ENCODE data around the gene PEAK1. TPM values are rescaled to one million over a fixed set of nuclear protein-coding genes. Genes with fewer than 3 reads are reported as not detected.

PEAK1 gene
- polyA plus RNA-seq, 4 donors, result 26.6 to 30.6 (median 28.6) TPM

DNA sequence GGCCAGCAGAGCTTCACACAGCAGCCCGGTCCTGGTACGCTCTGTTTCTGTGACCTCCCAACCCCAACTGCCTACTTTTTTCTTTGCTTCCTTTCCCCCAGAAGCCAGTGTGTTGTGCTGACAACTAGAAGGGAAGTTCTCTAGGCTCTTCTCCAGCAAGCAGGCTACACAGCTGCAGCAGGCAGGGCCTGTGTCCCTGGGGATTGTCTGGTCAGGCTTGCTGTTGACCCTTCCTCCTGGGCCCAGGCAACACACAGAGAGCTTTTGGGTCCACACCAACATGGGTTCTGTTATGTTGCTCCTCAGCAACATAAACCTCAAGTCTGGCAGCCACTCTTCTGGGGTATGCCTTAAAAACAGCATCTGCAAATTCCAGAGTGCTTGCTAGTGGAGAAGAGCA lies 312.8 kb downstream of the PEAK1 start:
- DNase-seq (ENCODE audit: low read depth in 4 of 4, low spot score in 3 of 4), result no peak

DNA sequence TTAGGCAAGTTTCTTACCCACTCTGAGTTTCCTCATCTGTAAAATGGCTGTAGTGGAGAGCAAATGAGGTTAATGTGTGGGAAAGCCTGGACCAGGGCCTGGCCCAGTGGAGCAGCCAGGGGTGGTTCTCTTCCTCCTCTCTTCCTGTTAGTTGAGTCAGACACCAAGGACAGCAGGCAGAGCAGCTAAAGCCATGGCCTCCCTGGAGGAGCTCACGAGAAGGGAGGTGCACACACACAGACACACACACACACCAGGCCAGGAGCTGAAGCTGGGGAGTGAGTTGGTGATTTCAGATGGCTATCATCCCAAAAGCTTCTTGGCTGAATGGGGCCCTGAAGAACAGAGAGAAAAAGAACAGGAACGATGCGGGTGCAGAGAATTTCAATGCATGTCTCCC lies 315.7 kb downstream of the PEAK1 start:
- DNase-seq (ENCODE audit: low read depth in 4 of 4, low spot score in 3 of 4), result no peak

DNA sequence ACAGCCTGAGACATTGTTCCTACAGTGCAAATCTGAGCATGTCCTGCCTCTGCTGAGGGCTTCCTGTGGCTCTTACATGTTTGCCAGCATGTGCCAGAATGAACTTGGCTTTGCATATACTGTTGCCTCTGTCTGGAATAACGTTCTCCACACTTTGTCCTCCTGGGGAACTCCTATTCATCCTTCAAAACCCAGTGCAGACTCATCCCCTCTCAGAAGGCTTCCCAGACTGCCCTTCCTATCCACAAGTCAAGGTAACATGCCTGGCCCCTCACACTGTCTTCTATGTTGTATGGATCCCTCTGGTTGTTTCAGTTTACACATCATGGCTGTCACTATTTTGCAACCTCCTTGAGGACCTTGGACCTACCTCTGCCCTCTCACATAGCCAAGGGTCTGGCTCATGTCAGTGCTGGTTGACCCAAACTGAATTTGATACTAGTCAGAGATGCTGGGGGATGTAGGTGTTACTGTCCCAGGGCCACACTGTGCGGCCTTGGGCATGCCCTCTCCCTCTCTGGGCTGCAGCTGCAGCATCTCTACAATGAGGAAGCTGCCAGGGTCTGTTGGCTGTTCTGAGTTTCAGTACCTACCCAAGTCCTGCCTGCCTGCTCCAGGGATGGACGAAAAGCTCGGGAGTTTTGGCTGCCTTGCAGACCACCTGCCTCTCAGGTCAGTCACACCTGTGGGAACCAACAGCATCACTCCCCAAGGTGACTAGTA lies 320.0 kb downstream of the PEAK1 start:
- DNase-seq (ENCODE audit: low read depth in 4 of 4, low spot score in 3 of 4), result no peak

DNA sequence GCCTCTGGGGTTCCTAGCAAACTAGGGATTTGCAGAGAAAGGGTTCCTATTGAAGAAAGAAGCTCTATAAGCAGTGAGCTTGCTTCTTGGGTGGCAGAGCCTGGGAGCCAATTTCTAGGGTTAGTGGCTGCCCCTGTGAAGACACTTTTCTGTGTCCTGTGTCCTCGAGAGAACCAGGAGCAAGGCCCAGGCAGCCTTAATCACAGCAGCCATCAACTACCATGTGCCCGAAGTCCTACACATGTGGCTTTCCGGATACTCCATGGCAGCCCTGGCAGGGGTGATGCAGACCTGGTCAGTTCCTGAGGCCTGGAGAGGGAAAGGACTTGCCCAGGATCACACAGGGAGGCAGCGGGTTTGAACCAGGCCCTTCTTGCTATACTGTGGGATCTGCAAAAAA lies 321.3 kb downstream of the PEAK1 start:
- DNase-seq (ENCODE audit: low read depth in 4 of 4, low spot score in 3 of 4), result no peak

GRCh38 chr15:77097921-77098320 lies 322.0 kb downstream of the PEAK1 start:
- no peak for DNase-seq (ENCODE audit: low read depth in 4 of 4, low spot score in 3 of 4)

GRCh38 chr15:77097248-77097721 lies 322.6 kb downstream of the PEAK1 start:
- no peak for DNase-seq (ENCODE audit: low read depth in 4 of 4, low spot score in 3 of 4)

GRCh38 chr15:77096541-77096940 lies 323.4 kb downstream of the PEAK1 start:
- DNase-seq (ENCODE audit: low read depth in 4 of 4, low spot score in 3 of 4), result no peak

DNA sequence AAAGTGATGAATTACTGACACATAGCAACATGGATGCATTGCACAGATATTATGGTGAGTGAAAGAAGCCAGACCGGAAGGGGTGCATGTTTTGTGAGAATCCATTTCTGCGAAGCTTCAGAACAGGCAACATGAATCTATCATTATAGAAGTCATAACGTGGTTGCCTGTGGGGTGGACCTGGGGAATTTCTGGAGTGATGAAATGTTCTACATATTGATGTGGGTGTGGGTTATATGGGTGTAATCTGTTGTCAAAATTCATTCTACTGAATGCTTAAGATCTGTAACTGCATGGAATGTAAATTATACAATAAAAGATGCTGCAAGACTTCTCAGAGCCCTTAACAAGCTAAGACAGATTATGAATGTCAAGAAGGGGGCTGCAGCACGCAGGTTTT lies 323.8 kb downstream of the PEAK1 start:
- no peak for DNase-seq (ENCODE audit: low read depth in 4 of 4, low spot score in 3 of 4)

DNA sequence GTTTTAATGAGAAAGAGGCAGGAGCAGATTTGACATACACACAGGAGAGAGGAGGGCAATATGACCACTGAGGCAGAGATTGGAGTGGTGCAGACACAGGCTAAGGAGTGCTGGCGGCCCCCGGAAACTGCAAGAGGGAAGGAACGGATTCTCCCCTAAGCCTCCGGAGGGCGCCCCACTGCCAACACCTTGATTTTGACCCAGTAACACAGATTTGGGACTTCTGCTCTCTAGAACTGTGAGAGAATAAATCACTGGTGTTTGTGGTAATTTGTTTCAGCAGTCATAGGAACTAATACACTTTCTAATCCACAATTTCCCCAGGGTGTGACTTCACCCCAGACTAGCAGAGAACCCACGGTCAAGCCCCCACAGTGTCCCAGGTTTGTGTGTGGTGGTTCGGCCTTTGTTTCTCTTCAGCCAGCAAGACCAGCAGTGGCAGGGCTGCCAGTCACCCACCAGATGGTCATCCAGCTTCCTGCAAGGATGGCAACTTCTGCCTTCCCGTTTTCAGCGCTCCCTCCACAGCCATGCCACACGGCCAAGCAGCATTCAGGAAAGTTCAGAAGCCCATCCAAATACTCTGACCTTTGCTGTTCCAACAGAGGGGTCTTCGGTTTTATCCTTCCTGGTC lies 325.4 kb downstream of the PEAK1 start:
- DNase-seq (ENCODE audit: low read depth in 4 of 4, low spot score in 3 of 4), result no peak

- no peak for DNase-seq (ENCODE audit: low read depth in 4 of 4, low spot score in 3 of 4)
These were observed 326.5 kb downstream of the PEAK1 start for GRCh38 chr15:77093436-77093835.

- DNase-seq (ENCODE audit: low read depth in 4 of 4, low spot score in 3 of 4), result no peak
These were observed 328.8 kb downstream of the PEAK1 start for GRCh38 chr15:77091097-77091496.

- no peak for DNase-seq (ENCODE audit: low read depth in 4 of 4, low spot score in 3 of 4)
These were observed 332.7 kb downstream of the PEAK1 start for GRCh38 chr15:77087213-77087612.

GRCh38 chr15:77085297-77085696 lies 334.6 kb downstream of the PEAK1 start:
- no peak for DNase-seq (ENCODE audit: low read depth in 4 of 4, low spot score in 3 of 4)

DNA sequence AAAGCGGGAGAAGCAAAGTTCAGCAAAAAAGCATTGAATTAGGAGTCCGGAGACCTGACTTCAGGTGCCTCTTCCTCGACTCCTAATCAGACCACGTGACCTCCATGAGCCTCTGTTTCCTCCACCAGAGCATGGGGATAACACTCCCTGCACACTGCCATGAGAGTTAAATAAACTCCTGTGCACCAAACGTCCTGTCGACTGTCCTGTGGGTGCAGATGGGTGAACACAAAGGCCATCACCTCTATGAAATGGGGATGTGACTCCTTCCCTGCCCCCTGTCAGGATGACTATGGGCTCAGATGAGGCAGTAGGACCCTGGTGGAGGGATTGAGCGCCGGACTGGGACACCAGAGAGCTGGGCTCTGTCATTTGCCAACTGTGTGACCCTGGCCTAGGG lies 335.5 kb downstream of the PEAK1 start:
- no peak for DNase-seq (ENCODE audit: low read depth in 4 of 4, low spot score in 3 of 4)

DNA sequence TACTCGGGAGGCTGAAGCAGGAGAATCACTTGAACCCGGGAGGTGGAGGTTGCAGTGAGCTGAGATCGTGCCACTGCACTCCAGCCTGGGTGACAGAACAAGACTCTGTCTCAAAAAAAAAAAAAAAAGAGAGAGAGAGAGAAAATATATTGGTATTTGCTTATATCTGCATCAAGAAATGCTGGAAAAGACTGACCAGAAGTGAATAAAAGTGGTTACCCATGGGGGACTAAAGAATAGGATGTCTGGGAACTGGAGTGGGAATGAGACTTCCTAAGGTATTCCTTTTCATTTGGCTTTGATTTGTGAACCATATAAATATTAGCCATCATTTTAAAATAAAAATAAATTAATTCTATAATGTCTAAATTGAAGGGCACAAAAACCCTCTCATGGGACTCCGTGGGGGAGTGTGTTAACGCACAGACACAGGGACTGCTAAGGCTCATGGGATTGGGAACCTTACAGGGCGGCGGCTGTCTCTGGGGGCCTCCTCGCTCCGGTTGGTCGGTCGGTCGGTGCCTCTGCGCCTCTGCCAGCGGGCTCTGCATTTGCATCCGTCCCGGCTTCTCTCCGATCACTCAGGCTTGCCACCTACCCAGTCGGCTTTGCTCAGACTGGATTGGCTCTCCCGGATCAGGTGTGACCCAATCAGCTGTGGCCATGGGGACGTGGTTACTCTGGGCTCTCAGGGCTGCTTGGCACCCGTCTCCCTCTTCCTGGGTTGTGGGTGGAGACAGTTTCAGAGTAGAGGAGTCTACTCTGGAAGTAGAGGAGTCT lies 336.3 kb downstream of the PEAK1 start:
- DNase-seq (ENCODE audit: low read depth in 4 of 4, low spot score in 3 of 4), result no peak

DNA sequence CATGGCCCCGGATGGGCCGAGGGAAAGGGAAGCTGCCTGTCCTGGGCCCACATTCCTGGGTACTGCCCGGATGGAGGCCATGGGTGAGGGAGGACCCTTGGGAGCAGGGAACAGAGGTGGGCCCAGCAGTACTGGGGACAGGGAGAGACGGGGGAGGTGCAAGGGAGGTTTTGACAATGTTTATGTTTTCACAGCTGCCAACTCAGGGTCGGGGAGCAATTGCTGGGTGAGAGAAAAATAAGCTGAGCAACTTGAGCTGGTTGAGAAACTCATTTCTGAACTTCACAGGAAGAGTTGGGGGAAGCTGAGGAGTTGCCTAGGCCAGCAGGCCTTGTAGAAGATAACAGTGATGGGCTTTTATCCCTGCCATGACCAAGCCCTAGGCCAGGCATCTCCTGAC lies 337.9 kb downstream of the PEAK1 start:
- no peak for DNase-seq (ENCODE audit: low read depth in 4 of 4, low spot score in 3 of 4)

GRCh38 chr15:77076323-77076915 lies 343.5 kb downstream of the PEAK1 start:
- DNase-seq (ENCODE audit: low read depth in 4 of 4, low spot score in 3 of 4), result no peak

- DNase-seq (ENCODE audit: low read depth in 4 of 4, low spot score in 3 of 4), result no peak
These were observed 344.4 kb downstream of the PEAK1 start for GRCh38 chr15:77075528-77075927.

GRCh38 chr15:77074350-77074749 lies 345.6 kb downstream of the PEAK1 start:
- no peak for DNase-seq (ENCODE audit: low read depth in 4 of 4, low spot score in 3 of 4)

GRCh38 chr15:77071305-77072223 lies 348.3 kb downstream of the PEAK1 start:
- no peak for DNase-seq (ENCODE audit: low read depth in 4 of 4, low spot score in 3 of 4)

Data from right renal pelvis (tissue), 4 donors.